Measurements from ENCODE around the gene SUMO2.

DNA sequence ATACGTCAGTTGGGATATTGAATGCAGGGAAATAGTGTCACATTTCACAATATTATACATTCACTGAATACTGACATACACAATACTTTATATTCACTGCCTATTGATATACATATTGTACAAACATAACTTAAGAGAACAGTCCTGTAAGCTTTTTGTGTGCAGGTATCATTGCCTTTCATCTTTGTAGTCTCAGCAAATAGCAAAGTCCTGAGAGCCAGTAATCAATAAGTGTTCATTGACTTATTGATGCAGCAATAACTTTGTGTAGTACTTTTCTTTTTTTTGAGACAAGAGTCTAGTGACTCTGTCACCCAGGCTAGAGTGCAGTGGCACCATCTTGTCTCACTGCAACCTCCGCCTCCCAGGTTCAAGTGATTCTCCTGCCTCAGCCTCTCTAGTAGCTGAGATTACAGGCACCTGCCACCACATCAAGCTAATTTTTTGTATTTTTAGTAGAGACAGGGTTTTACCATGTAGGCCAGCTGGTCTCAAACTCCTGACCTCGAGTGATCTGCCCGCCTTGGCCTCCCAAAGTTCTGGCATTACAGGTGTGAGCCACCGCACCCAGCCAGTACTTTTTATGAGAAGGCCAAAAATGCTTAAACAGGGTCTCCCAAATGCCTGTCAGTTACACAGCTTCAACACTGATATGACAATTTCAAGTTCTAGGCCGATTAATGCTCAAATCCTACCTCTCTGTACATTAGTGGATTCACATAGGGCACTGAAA lies 17.3 kb upstream of the SUMO2 start:
- TF ChIP-seq ZBTB7A (IDR thresholded peaks at IDR 0.05; ENCODE audit: low read depth) (no peak), YY1 (IDR thresholded peaks at IDR 0.05; ENCODE audit: low read depth) (no peak), EP300 (IDR thresholded peaks at IDR 0.05; ENCODE audit: borderline replicate concordance) (no peak), NFIC (IDR thresholded peaks at IDR 0.05) (no peak)

Measured in Ishikawa (cell line).